Peyer's patch (tissue), 4 donors: ENCODE measurements around the gene MEF2A. TPM values are rescaled to one million over a fixed set of nuclear protein-coding genes. Genes with fewer than 3 reads are reported as not detected.

ENCODE experiments used
- DNase-seq, 3 donors: peaks; one replicate each; pipeline ENCODE4 v3.0.0-alpha.2; 2017 to 2019
- H3K27ac ChIP-seq, 4 donors: fragments of 200-600 bp; sonication (generic); one replicate each; pipeline ENCODE4 v1.5.1; 2016 to 2019
- H3K27me3 ChIP-seq, 2 donors: fragments of 200-600 bp; sonication (generic); one replicate each; pipeline ENCODE4 v1.5.1; 2019
- H3K36me3 ChIP-seq, 3 donors: fragments of 200-600 bp; sonication (generic); one replicate each; pipeline ENCODE4 v1.5.1; 2016 to 2019
- H3K4me1 ChIP-seq, 4 donors: fragments of 200-600 bp; sonication (generic); one replicate each; pipeline ENCODE4 v1.5.1; 2016 to 2019
- H3K4me3 ChIP-seq, 4 donors: fragments of 200-600 bp; sonication (generic); 1 replicate in 3 of 4; 2 replicates in 1 of 4; pipeline ENCODE4 v1.5.1; 2016 to 2019; ENCODE audit warnings: mild to moderate bottlenecking in 1 of 4
- H3K9me3 ChIP-seq, 4 donors: fragments of 200-600 bp; sonication (generic); one replicate each; pipeline ENCODE4 v1.5.1; 2016 to 2019; ENCODE audit warnings: mild to moderate bottlenecking in 1 of 4
- CTCF ChIP-seq, 6 experiments: fragments of 450-650 bp in 4 of 6; fragments of 200-600 bp in 2 of 6; sonication (generic) in 1 of 6; IDR thresholded peaks; one replicate each; pipeline ENCODE4 v1.5.1; 2017 to 2019; ENCODE audit warnings: antibody characterized with exemption in 6 of 6, mild to moderate bottlenecking in 3 of 6, moderate library complexity in 1 of 6
- POLR2A ChIP-seq, 2 donors: fragments of 450-650 bp; IDR thresholded peaks; one replicate each; pipeline ENCODE4 v1.5.1; 2017; ENCODE audit warnings: antibody characterized with exemption in 2 of 2, mild to moderate bottlenecking in 2 of 2, moderate library complexity in 2 of 2
- total RNA-seq, 4 donors: library from RNA; depleted of rRNA; stranded (reverse); fragments of >200 nt; gene quantifications; one replicate each; pipeline ENCODE4 v1.1.0, GENCODE V29; 2016

The MEF2A gene
- total RNA-seq, 4 donors from 2014 or later = 34.1 to 94.1 (median 41.4) TPM

- no peak for TF ChIP-seq POLR2A (IDR thresholded peaks at IDR 0.05)
Observed at GRCh38 chr15:99673111-99673510, 107.3 kb downstream of the MEF2A start.

GRCh38 chr15:99674279-99674678 lies 108.5 kb downstream of the MEF2A start:
- Histone ChIP-seq H3K36me3 (peaks cover 0 to 58% (median 0%) of the 10 kb centered on the region in 3 donors), H3K4me3 (no peak overlapping the region)

More at GRCh38 chr15:99673111-99673510, 107.3 kb downstream of the MEF2A start:
- Histone ChIP-seq H3K27ac (no peak overlapping the region), H3K4me1 (no peaks in the 10 kb centered on the region), H3K4me3 (no peak overlapping the region), H3K9me3 (no peaks in the 10 kb centered on the region), H3K27me3 (no peaks in the 10 kb centered on the region), H3K36me3 (peaks cover 0 to 48% (median 0%) of the 10 kb centered on the region in 3 donors)
- DNase-seq = no peak

GRCh38 chr15:99677540-99678134 lies 111.9 kb downstream of the MEF2A start:
- H3K9me3 ChIP-seq = no peaks in the 10 kb centered on the region
- no peaks in the 10 kb centered on the region for H3K4me1 ChIP-seq
- no peaks in the 10 kb centered on the region for H3K27me3 ChIP-seq
- no peak overlapping the region for H3K4me3 ChIP-seq
- no peak overlapping the region for H3K27ac ChIP-seq
- H3K36me3 ChIP-seq = peaks cover 0 to 48% (median 0%) of the 10 kb centered on the region in 3 donors
- no peak for DNase-seq
- TF ChIP-seq CTCF (IDR thresholded peaks at IDR 0.05) (no peak), POLR2A (IDR thresholded peaks at IDR 0.05) (no peak)

More at GRCh38 chr15:99674279-99674678, 108.5 kb downstream of the MEF2A start:
- DNase-seq = no peak
- Histone ChIP-seq H3K9me3 (no peaks in the 10 kb centered on the region), H3K4me1 (no peaks in the 10 kb centered on the region), H3K27ac (no peak overlapping the region), H3K27me3 (no peaks in the 10 kb centered on the region)
- TF ChIP-seq POLR2A (IDR thresholded peaks at IDR 0.05) (no peak), CTCF (IDR thresholded peaks at IDR 0.05) (no peak)

- TF ChIP-seq POLR2A (IDR thresholded peaks at IDR 0.05) (no peak), CTCF (IDR thresholded peaks at IDR 0.05) (no peak)
- H3K36me3 ChIP-seq = peaks cover 0 to 37% (median 0%) of the 10 kb centered on the region in 3 donors
- no peak overlapping the region for H3K27ac ChIP-seq
- H3K27me3 ChIP-seq = no peaks in the 10 kb centered on the region
- no peak for DNase-seq
- no peak overlapping the region for H3K4me3 ChIP-seq
- H3K9me3 ChIP-seq = no peaks in the 10 kb centered on the region
- H3K4me1 ChIP-seq = no peaks in the 10 kb centered on the region
Observed at GRCh38 chr15:99680276-99680675, 114.5 kb downstream of the MEF2A start.

- DNase-seq = no peak
- no peak for TF ChIP-seq CTCF (IDR thresholded peaks at IDR 0.05)
- Histone ChIP-seq H3K27ac (no peak overlapping the region), H3K27me3 (no peaks in the 10 kb centered on the region), H3K4me3 (no peak overlapping the region), H3K9me3 (no peaks in the 10 kb centered on the region), H3K4me1 (no peaks in the 10 kb centered on the region), H3K36me3 (peaks cover 0 to 22% (median 0%) of the 10 kb centered on the region in 3 donors)
Observed at GRCh38 chr15:99681990-99682389, 116.2 kb downstream of the MEF2A start.

- no peak for DNase-seq
- Histone ChIP-seq H3K9me3 (no peaks in the 10 kb centered on the region), H3K4me1 (no peaks in the 10 kb centered on the region), H3K36me3 (peaks cover 0 to 23% (median 0%) of the 10 kb centered on the region in 3 donors), H3K27me3 (no peaks in the 10 kb centered on the region), H3K4me3 (no peak overlapping the region), H3K27ac (no peak overlapping the region)
- TF ChIP-seq CTCF (IDR thresholded peaks at IDR 0.05) = no peak
- no peak for TF ChIP-seq POLR2A (IDR thresholded peaks at IDR 0.05)
Observed at GRCh38 chr15:99682455-99682854, 116.7 kb downstream of the MEF2A start.
